Chondrocyte (in vitro differentiated cells): Measurements from ENCODE around the gene F2RL3. TPM values are rescaled to one million over a fixed set of nuclear protein-coding genes. Genes with fewer than 3 reads are reported as not detected.
A peak's percentile ranks its signal among the peaks of the same experiment; 100 is the strongest.

ENCODE experiments used
- DNase-seq: peaks from one replicate; pipeline ENCODE4 v3.0.0; 2021; ENCODE audit warnings: mixed read lengths, low spot score
- H3K27ac Mint-ChIP-seq: one replicate; pipeline ENCODE4 v1.8.0; 2021; ENCODE audit warnings: mild to moderate bottlenecking, moderate library complexity, mixed read lengths; ENCODE audit not compliant: unreplicated experiment
- H3K27me3 Mint-ChIP-seq: 2 replicates; pipeline ENCODE4 v1.8.0; 2021; ENCODE audit warnings: low read depth, mixed read lengths
- H3K36me3 Mint-ChIP-seq: 2 replicates; pipeline ENCODE4 v1.8.0; 2021; ENCODE audit warnings: low read depth, mixed read lengths
- H3K4me1 Mint-ChIP-seq: 2 replicates; pipeline ENCODE4 v1.8.0; 2021; ENCODE audit warnings: low read depth, mild to moderate bottlenecking, mixed read lengths
- H3K4me3 Mint-ChIP-seq: one replicate; pipeline ENCODE4 v1.8.0; 2021; ENCODE audit warnings: mild to moderate bottlenecking, moderate library complexity, mixed read lengths; ENCODE audit not compliant: unreplicated experiment
- H3K9me3 Mint-ChIP-seq: 2 replicates; pipeline ENCODE4 v1.8.0; 2021; ENCODE audit warnings: low read depth, mixed read lengths
- long read RNA-seq: library from polyadenylated mRNA; stranded (forward); transcript quantifications from one replicate; pipeline ENCODE4 v2.0.0, GENCODE V29; 2021
- total RNA-seq: library from RNA; stranded (reverse); gene quantifications from 3 replicates; pipeline ENCODE4 v1.2.1, GENCODE V29; 2021
- TF ChIP-seq, protein P1 (sequence below): fragments of 200-600 bp; sonication (generic); IDR thresholded peaks from 2 replicates; pipeline ENCODE4 v1.5.0; 2021; ENCODE audit warnings: antibody characterized with exemption, mild to moderate bottlenecking, moderate library complexity

Gene F2RL3
- 0.05 to 0.10 TPM in 2 of 3 replicates, not detected in the other for total RNA-seq
- long read RNA-seq: 0 reads

DNA sequence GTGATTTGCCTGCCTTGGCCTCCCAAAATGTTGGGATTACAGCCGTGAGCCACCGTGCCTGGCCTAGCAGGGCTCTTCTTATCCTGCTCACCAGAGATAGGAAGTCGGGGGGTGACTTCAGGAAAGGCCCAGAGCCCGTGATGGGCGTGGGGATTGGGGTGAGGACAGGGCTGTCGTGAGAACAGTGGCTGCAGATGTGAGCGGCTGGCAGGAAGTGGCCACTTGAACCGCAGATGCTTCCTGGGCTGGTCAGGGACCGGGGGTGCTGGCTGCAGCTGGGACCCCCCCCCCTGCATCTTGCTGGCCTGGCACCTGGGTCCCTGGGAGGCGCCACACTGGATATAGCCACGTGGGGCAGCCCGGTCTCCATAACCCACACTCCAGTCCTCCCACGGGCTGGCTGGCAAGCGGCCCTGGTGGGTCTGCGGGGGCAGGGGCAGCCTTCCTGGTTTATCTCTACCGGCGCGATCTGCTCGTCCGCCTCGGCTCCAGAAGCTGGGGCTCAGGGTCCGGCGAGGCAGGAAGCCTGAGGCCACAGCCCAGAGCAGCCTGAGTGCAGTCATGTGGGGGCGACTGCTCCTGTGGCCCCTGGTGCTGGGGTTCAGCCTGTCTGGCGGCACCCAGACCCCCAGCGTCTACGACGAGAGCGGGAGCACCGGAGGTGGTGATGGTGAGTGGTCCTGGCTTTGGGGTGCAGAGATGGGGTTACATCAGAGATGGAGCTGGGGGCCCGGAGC is at the start of gene F2RL3:
Gene F2RL3 (plus strand): TSS at position 371 of the 737 bp plus-strand sequence. CDS start 191 bp downstream, at position 562.
- TF ChIP-seq, protein P1, sequence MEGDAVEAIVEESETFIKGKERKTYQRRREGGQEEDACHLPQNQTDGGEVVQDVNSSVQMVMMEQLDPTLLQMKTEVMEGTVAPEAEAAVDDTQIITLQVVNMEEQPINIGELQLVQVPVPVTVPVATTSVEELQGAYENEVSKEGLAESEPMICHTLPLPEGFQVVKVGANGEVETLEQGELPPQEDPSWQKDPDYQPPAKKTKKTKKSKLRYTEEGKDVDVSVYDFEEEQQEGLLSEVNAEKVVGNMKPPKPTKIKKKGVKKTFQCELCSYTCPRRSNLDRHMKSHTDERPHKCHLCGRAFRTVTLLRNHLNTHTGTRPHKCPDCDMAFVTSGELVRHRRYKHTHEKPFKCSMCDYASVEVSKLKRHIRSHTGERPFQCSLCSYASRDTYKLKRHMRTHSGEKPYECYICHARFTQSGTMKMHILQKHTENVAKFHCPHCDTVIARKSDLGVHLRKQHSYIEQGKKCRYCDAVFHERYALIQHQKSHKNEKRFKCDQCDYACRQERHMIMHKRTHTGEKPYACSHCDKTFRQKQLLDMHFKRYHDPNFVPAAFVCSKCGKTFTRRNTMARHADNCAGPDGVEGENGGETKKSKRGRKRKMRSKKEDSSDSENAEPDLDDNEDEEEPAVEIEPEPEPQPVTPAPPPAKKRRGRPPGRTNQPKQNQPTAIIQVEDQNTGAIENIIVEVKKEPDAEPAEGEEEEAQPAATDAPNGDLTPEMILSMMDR: no peak
- Mint-ChIP-seq H3K4me3 (no peak within 1 kb of the TSS), H3K27me3 (no peaks in the 10 kb centered on the region), H3K9me3 (no peaks in the 10 kb centered on the region), H3K27ac (no peak within 1 kb of the TSS), H3K4me1 (peaks cover 2% of the 10 kb centered on the region), H3K36me3 (no peaks in the 10 kb centered on the region)
- DNase-seq: peak; percentile 87

DNA sequence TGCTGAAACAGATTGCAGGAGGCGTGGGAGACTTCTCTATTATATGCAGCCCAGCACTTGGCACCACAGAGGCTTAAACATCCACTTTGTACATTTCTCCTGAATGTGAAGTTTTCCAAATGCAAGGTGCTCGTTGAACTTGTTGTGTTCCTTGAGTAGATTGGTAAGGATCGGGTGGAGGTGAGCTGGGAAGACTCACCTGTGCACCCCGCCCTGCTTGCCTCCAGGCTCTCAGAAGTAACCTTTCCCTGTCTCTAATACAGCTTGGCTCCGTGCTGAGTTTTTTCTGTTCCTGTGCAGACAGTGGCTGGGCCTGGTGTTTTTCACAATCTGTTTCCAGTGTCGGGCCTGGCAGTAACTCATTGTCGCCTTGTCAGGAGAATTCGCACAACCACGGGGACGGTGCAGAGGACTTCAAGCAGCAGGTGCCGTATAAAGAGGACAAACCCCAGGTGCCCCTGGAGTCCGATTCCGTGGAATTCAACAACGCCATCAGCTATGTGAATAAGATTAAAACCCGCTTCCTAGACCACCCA is 47.3 kb upstream of the F2RL3 start:
- H3K4me3 Mint-ChIP-seq: no peak overlapping the region
- no peaks in the 10 kb centered on the region for H3K9me3 Mint-ChIP-seq
- no peaks in the 10 kb centered on the region for H3K27me3 Mint-ChIP-seq
- no peak overlapping the region for H3K27ac Mint-ChIP-seq
- DNase-seq: no peak
- H3K4me1 Mint-ChIP-seq: no peaks in the 10 kb centered on the region
- TF ChIP-seq, protein P1: no peak
- peaks cover 32% of the 10 kb centered on the region for H3K36me3 Mint-ChIP-seq

DNA sequence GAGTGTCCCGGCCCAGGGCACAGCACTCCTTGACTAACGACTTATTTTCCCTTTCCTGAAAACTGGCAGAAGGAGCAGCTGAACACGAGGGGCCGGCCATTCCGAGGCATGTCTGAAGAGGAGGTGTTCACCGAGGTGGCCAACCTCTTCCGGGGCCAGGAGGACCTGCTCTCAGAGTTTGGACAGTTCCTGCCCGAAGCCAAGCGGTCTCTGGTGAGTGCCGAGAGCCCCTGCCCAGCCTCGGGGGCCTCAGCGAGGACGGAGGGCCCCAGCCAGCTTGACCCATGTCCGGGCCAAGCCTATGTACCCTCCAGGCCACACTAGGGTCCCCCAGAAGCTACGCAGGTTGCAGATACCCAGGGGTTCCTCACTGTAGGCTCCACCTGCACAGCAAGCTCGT is 41.9 kb upstream of the F2RL3 start:
- H3K36me3 Mint-ChIP-seq: peaks cover 42% of the 10 kb centered on the region
- no peak overlapping the region for H3K4me3 Mint-ChIP-seq
- H3K4me1 Mint-ChIP-seq: peaks cover 11% of the 10 kb centered on the region
- H3K27me3 Mint-ChIP-seq: no peaks in the 10 kb centered on the region
- H3K9me3 Mint-ChIP-seq: no peaks in the 10 kb centered on the region
- TF ChIP-seq, protein P1: no peak
- H3K27ac Mint-ChIP-seq: no peak overlapping the region
- peak; percentile 85 for DNase-seq

DNA sequence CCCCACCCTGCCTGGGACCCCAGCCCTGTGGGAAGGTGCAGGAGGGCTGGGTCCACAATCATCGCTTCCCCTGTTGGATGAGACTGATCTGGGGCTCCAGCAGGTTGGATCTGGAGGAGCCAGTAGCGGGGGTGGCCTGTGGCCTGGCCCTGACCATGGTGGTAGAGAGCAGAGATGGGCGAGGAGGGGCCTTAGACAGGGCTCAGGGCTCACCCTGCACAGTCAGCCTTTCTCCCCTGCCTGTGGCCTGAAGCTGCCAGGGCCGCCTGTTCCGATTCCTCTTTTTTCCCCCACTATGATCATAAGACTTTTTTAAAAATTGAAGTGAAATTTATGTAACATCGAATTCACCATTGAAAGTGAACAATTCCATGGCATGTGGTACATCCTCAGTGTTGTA is 41.4 kb upstream of the F2RL3 start:
- Mint-ChIP-seq H3K27me3 (no peaks in the 10 kb centered on the region), H3K4me1 (peaks cover 11% of the 10 kb centered on the region), H3K27ac (no peak overlapping the region), H3K36me3 (peaks cover 44% of the 10 kb centered on the region), H3K4me3 (no peak overlapping the region), H3K9me3 (no peaks in the 10 kb centered on the region)
- DNase-seq: no peak
- TF ChIP-seq, protein P1: no peak

DNA sequence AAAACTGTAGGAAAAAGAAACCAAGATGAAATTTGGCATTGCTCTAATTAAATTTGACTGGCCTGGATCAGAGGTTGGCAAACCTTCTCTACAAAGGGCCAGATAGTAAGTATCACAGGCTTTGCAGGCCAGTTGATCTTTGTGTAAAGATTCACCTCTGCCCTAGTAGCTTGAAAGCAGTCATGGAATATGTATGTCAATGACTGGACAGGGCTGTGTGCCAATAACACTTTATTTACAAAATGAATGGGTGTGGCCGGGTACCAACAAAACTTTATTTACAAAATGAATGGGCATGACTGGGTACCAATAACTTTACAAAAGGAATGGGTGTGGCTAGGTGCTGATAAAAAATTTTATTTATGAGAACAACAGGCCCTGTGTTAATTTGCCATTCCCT is 39.6 kb upstream of the F2RL3 start:
- peaks cover 47% of the 10 kb centered on the region for H3K36me3 Mint-ChIP-seq
- H3K27me3 Mint-ChIP-seq: no peaks in the 10 kb centered on the region
- no peaks in the 10 kb centered on the region for H3K9me3 Mint-ChIP-seq
- peaks cover 11% of the 10 kb centered on the region for H3K4me1 Mint-ChIP-seq
- H3K27ac Mint-ChIP-seq: no peak overlapping the region
- no peak for DNase-seq
- TF ChIP-seq, protein P1: no peak
- H3K4me3 Mint-ChIP-seq: no peak overlapping the region
